HG03159 (cell line): ENCODE measurements around the gene ZXDC.

Experiments used
- ATAC-seq: cut with Tn5 transposase; IDR thresholded peaks from one replicate; pipeline ENCODE4 v1.9.1; 2021; ENCODE audit warnings: mild to moderate bottlenecking, moderate library complexity; ENCODE audit not compliant: unreplicated experiment

The ZXDC gene

GRCh38 chr3:126418661-126419131, 57.0 kb downstream of the ZXDC start:
- no peak for ATAC-seq

GRCh38 chr3:126417981-126418530, 57.6 kb downstream of the ZXDC start:
- ATAC-seq, result no peak

GRCh38 chr3:126417515-126417914, 58.2 kb downstream of the ZXDC start:
- no peak for ATAC-seq

GRCh38 chr3:126416943-126417342, 58.7 kb downstream of the ZXDC start:
- ATAC-seq, result no peak

- no peak for ATAC-seq
Measured at GRCh38 chr3:126415661-126416591, 59.8 kb downstream of the ZXDC start.

- no peak for ATAC-seq
Measured at GRCh38 chr3:126414961-126415660, 60.6 kb downstream of the ZXDC start.

GRCh38 chr3:126414406-126414805, 61.3 kb downstream of the ZXDC start:
- no peak for ATAC-seq

GRCh38 chr3:126413693-126414080, 62.0 kb downstream of the ZXDC start:
- ATAC-seq, result no peak

- ATAC-seq, result no peak
Measured at GRCh38 chr3:126412841-126413692, 62.6 kb downstream of the ZXDC start.

- no peak for ATAC-seq
Measured at GRCh38 chr3:126408099-126408498, 67.6 kb downstream of the ZXDC start.

- no peak for ATAC-seq
Measured at GRCh38 chr3:126407412-126408044, 68.2 kb downstream of the ZXDC start.

GRCh38 chr3:126406389-126407296, 69.0 kb downstream of the ZXDC start:
- no peak for ATAC-seq

GRCh38 chr3:126402666-126403302, 72.9 kb downstream of the ZXDC start:
- no peak for ATAC-seq

GRCh38 chr3:126402178-126402577, 73.5 kb downstream of the ZXDC start:
- no peak for ATAC-seq

GRCh38 chr3:126401611-126402160, 74.0 kb downstream of the ZXDC start:
- no peak for ATAC-seq

- ATAC-seq, result no peak
Measured at GRCh38 chr3:126399756-126400155, 75.9 kb downstream of the ZXDC start.

GRCh38 chr3:126399351-126399735, 76.3 kb downstream of the ZXDC start:
- ATAC-seq, result peak; percentile 52
